ENCODE data around the gene KLF6. TPM values are rescaled to one million over a fixed set of nuclear protein-coding genes. Genes with fewer than 3 reads are reported as not detected.

KLF6 gene
- total and polyA plus RNA-seq, 5 donors, result 27.2 to 46.1 (median 37.2) TPM

- Histone ChIP-seq H3K4me3 (ENCODE audit: low read length) (no peak overlapping the region), H3K4me1 (ENCODE audit: control insufficient read depth, insufficient read depth, low read length) (peaks cover 4% of the 10 kb centered on the region), H3K27me3 (ENCODE audit: control insufficient read depth, insufficient read depth) (no peaks in the 10 kb centered on the region), H3K9me3 (ENCODE audit: control insufficient read depth, low read length) (no peaks in the 10 kb centered on the region), H3K27ac (ENCODE audit: low read length) (no peak overlapping the region)
- no peak for ATAC-seq
- intact Hi-C loops (cut with DNase I), result no loop called here
- WGBS, result 88% methylated on average over 8 of the region's 8 CpGs
- no peak for DNase-seq
Observed at GRCh38 chr10:3761021-3761686, 23.9 kb downstream of the KLF6 start.

DNA sequence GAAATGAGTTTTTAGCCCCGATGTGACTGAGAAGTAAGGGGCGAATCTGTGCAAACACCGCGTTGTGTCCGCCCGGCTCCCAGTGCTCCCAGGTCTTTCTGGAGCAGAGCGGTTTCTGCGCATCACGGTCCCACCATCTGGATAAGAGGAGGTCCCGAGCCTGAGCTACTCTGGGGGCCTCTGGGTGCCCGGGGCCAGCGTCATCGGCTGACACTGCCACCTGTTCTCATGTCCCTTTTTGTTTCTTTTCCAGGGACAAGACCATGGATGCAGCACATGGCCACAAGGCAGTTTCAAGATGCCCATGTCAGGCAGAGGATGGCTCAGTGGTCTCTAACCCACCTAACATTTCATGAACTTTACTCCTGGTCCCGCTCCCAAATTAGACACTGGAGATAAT lies 24.9 kb downstream of the KLF6 start:
- intact Hi-C loops (cut with DNase I), result no loop called here
- Histone ChIP-seq H3K27me3 (ENCODE audit: control insufficient read depth, insufficient read depth) (no peaks in the 10 kb centered on the region), H3K4me3 (ENCODE audit: low read length) (no peak overlapping the region), H3K4me1 (ENCODE audit: control insufficient read depth, insufficient read depth, low read length) (peaks cover 5% of the 10 kb centered on the region), H3K9me3 (ENCODE audit: control insufficient read depth, low read length) (no peaks in the 10 kb centered on the region), H3K27ac (ENCODE audit: low read length) (no peak overlapping the region)
- ATAC-seq (no peak), DNase-seq (no peak)
- 97% methylated on average over 14 of the region's 14 CpGs for WGBS

DNA sequence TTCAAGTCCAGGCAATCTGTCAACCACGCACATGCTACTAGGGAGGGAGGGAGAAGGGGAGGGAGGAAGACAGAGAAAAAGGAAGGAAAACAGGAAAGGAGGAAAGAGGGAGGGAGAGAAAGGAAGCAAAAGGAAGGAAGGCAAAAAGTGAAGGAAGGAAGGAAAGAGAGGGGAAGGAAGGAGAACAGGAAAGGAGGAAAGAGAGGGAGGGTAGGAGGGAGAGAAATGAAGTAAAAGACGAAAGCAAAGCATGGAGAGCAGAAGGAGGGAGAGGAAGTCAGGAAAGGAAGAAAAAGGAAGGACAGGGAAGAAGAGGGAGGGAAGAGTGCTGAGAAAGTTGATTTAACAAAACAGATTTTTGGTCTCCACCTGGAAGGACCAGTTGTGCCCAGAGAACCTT lies 25.6 kb downstream of the KLF6 start:
- intact Hi-C loops (cut with DNase I), result no loop called here
- no peaks in the 10 kb centered on the region for H3K9me3 ChIP-seq (ENCODE audit: control insufficient read depth, low read length)
- H3K27me3 ChIP-seq (ENCODE audit: control insufficient read depth, insufficient read depth), result no peaks in the 10 kb centered on the region
- DNase-seq, result no peak
- WGBS, result 87% methylated on average over 2 of the region's 2 CpGs
- H3K4me1 ChIP-seq (ENCODE audit: control insufficient read depth, insufficient read depth, low read length), result peaks cover 6% of the 10 kb centered on the region
- H3K27ac ChIP-seq (ENCODE audit: low read length), result no peak overlapping the region
- H3K4me3 ChIP-seq (ENCODE audit: low read length), result no peak overlapping the region
- no peak for ATAC-seq

GRCh38 chr10:3758491-3758970 lies 26.5 kb downstream of the KLF6 start:
- no peak overlapping the region for H3K4me3 ChIP-seq (ENCODE audit: low read length)
- ATAC-seq (no peak), DNase-seq (no peak)
- H3K9me3 ChIP-seq (ENCODE audit: control insufficient read depth, low read length), result no peaks in the 10 kb centered on the region
- no peak overlapping the region for H3K27ac ChIP-seq (ENCODE audit: low read length)
- intact Hi-C loops (cut with DNase I), result no loop called here
- 92% methylated on average over 6 of the region's 6 CpGs for WGBS
- H3K27me3 ChIP-seq (ENCODE audit: control insufficient read depth, insufficient read depth), result no peaks in the 10 kb centered on the region
- peaks cover 6% of the 10 kb centered on the region for H3K4me1 ChIP-seq (ENCODE audit: control insufficient read depth, insufficient read depth, low read length)

- DNase-seq, result no peak
- Histone ChIP-seq H3K4me1 (ENCODE audit: control insufficient read depth, insufficient read depth, low read length) (peaks cover 6% of the 10 kb centered on the region), H3K9me3 (ENCODE audit: control insufficient read depth, low read length) (no peaks in the 10 kb centered on the region), H3K4me3 (ENCODE audit: low read length) (no peak overlapping the region), H3K27ac (ENCODE audit: low read length) (no peak overlapping the region), H3K27me3 (ENCODE audit: control insufficient read depth, insufficient read depth) (no peaks in the 10 kb centered on the region)
- intact Hi-C loops (cut with DNase I), result no loop called here
- WGBS, result 76% methylated on average over 14 of the region's 14 CpGs
- ATAC-seq, result no peak
Observed at GRCh38 chr10:3757638-3758490, 27.1 kb downstream of the KLF6 start.

GRCh38 chr10:3757250-3757637 lies 27.8 kb downstream of the KLF6 start:
- Histone ChIP-seq H3K27ac (ENCODE audit: low read length) (no peak overlapping the region), H3K9me3 (ENCODE audit: control insufficient read depth, low read length) (no peaks in the 10 kb centered on the region), H3K4me1 (ENCODE audit: control insufficient read depth, insufficient read depth, low read length) (peaks cover 6% of the 10 kb centered on the region), H3K4me3 (ENCODE audit: low read length) (no peak overlapping the region), H3K27me3 (ENCODE audit: control insufficient read depth, insufficient read depth) (no peaks in the 10 kb centered on the region)
- 95% methylated on average over 7 of the region's 7 CpGs for WGBS
- ATAC-seq (no peak), DNase-seq (no peak)
- intact Hi-C loops (cut with DNase I), result no loop called here

GRCh38 chr10:3756360-3756740 lies 28.7 kb downstream of the KLF6 start:
- Histone ChIP-seq H3K9me3 (ENCODE audit: control insufficient read depth, low read length) (no peaks in the 10 kb centered on the region), H3K4me1 (ENCODE audit: control insufficient read depth, insufficient read depth, low read length) (peaks cover 6% of the 10 kb centered on the region), H3K27me3 (ENCODE audit: control insufficient read depth, insufficient read depth) (no peaks in the 10 kb centered on the region), H3K4me3 (ENCODE audit: low read length) (no peak overlapping the region), H3K27ac (ENCODE audit: low read length) (no peak overlapping the region)
- intact Hi-C loops (cut with DNase I), result no loop called here
- ATAC-seq, result no peak
- DNase-seq, result no peak
- WGBS, result 72% methylated on average over 5 of the region's 5 CpGs

- 53% methylated on average over 14 of the region's 14 CpGs for WGBS
- Histone ChIP-seq H3K4me3 (ENCODE audit: low read length) (no peak overlapping the region), H3K9me3 (ENCODE audit: control insufficient read depth, low read length) (no peaks in the 10 kb centered on the region), H3K4me1 (ENCODE audit: control insufficient read depth, insufficient read depth, low read length) (peaks cover 9% of the 10 kb centered on the region), H3K27ac (ENCODE audit: low read length) (peak overlapping the region; percentile 38), H3K27me3 (ENCODE audit: control insufficient read depth, insufficient read depth) (no peaks in the 10 kb centered on the region)
- ATAC-seq, result peak; percentile 88 to 92
- intact Hi-C loops (cut with DNase I), result no loop called here
- DNase-seq, result peak in 2 of 3 donors; percentile 58 to 77
Observed at GRCh38 chr10:3755440-3756359, 29.3 kb downstream of the KLF6 start.

DNA sequence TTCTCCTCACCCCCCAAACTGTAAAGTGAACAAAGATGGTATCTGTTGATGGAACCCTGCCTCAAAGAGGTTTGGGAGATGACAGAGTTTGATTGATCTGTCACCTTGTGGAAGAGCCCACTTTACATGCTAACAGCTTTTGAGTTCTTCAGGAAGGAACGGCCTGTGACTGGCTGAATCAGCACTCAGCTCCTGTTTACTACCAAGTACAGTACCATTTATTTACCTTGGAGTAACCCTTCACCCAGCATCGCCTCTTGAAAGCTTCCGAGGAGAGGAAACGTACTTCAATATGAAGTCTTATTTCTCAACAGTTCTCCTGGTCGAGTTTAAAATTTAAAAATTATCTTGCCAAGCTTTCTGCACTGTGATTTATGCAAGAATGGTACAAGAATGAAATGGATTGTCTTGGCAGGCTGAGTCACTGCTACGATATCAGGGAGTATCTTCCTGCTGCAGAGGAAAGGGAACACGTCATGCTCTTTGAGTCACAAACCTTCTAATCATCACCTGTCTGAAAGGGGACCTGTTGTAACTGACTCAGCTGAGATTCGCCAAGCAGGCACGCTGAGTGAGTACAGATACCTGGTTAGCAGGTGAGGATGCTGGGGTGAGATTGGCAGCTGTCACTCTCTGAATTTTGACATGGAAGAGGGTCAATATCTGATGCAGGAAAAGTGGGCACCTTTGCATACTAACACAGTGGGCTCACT lies 30.1 kb downstream of the KLF6 start:
- Histone ChIP-seq H3K9me3 (ENCODE audit: control insufficient read depth, low read length) (no peaks in the 10 kb centered on the region), H3K4me1 (ENCODE audit: control insufficient read depth, insufficient read depth, low read length) (peaks cover 11% of the 10 kb centered on the region), H3K4me3 (ENCODE audit: low read length) (no peak overlapping the region), H3K27me3 (ENCODE audit: control insufficient read depth, insufficient read depth) (no peaks in the 10 kb centered on the region), H3K27ac (ENCODE audit: low read length) (peak overlapping the region; percentile 38)
- intact Hi-C loops (cut with DNase I), result no loop called here
- DNase-seq (peak in 1 of 3 donors; percentile 65), ATAC-seq (peak; percentile 84 to 95)
- 42% methylated on average over 9 of the region's 9 CpGs for WGBS

- H3K9me3 ChIP-seq (ENCODE audit: control insufficient read depth, low read length), result no peaks in the 10 kb centered on the region
- DNase-seq (no peak), ATAC-seq (no peak)
- H3K4me3 ChIP-seq (ENCODE audit: low read length), result no peak overlapping the region
- peaks cover 14% of the 10 kb centered on the region for H3K4me1 ChIP-seq (ENCODE audit: control insufficient read depth, insufficient read depth, low read length)
- H3K27me3 ChIP-seq (ENCODE audit: control insufficient read depth, insufficient read depth), result no peaks in the 10 kb centered on the region
- 81% methylated on average over 8 of the region's 8 CpGs for WGBS
- no peak overlapping the region for H3K27ac ChIP-seq (ENCODE audit: low read length)
- intact Hi-C loops (cut with DNase I), result no loop called here
Observed at GRCh38 chr10:3750854-3751253, 34.2 kb downstream of the KLF6 start.

Measured in right cardiac atrium (tissue), 5 donors.